ENCODE results near the gene STEEP1. TPM values are rescaled to one million over a fixed set of nuclear protein-coding genes. Genes with fewer than 3 reads are reported as not detected.
A peak's percentile ranks its signal among the peaks of the same experiment; 100 is the strongest.

Gene STEEP1
- polyA plus RNA-seq, 1 donor from 2014 or later: 63.0 TPM

DNA sequence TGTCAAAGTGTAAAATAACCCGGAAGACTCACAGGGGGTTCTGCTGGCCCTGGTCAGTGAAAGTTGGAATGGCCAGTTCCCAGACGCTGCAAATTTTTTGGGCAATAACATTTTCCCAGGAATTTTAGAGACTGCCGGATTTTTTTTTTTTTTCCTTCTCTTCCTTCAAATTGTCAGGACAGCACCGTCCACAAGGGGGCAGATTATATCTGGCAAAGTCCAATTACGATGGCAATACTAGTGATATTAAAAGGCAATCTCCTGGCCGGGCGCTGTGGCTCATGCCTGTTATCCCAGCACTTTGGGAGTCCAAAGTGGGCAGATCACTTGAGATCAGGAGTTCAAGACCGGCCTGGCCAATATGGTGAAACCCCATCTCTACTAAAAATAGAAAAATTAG is 76.5 kb downstream of the STEEP1 start:
- no peak for TF ChIP-seq EZH2 (IDR thresholded peaks at IDR 0.05; ENCODE audit: borderline replicate concordance, insufficient read depth, low read length, poor library complexity, severe bottlenecking)
- TF ChIP-seq TAF1 (IDR thresholded peaks at IDR 0.05; ENCODE audit: low read depth): no peak
- TF ChIP-seq, protein P1, sequence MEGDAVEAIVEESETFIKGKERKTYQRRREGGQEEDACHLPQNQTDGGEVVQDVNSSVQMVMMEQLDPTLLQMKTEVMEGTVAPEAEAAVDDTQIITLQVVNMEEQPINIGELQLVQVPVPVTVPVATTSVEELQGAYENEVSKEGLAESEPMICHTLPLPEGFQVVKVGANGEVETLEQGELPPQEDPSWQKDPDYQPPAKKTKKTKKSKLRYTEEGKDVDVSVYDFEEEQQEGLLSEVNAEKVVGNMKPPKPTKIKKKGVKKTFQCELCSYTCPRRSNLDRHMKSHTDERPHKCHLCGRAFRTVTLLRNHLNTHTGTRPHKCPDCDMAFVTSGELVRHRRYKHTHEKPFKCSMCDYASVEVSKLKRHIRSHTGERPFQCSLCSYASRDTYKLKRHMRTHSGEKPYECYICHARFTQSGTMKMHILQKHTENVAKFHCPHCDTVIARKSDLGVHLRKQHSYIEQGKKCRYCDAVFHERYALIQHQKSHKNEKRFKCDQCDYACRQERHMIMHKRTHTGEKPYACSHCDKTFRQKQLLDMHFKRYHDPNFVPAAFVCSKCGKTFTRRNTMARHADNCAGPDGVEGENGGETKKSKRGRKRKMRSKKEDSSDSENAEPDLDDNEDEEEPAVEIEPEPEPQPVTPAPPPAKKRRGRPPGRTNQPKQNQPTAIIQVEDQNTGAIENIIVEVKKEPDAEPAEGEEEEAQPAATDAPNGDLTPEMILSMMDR (IDR thresholded peaks at IDR 0.05; ENCODE audit: poor library complexity, severe bottlenecking): peak; percentile 55
- peak; percentile 48 for TF ChIP-seq SMC3 (conservative IDR thresholded peaks at IDR 0.05; ENCODE audit: poor library complexity)
- no peak for TF ChIP-seq POLR2AphosphoS5 (IDR thresholded peaks at IDR 0.05)
- no peak for TF ChIP-seq MXI1 (conservative IDR thresholded peaks at IDR 0.05; ENCODE audit: poor library complexity, severe bottlenecking)
- TF ChIP-seq, protein P2, sequence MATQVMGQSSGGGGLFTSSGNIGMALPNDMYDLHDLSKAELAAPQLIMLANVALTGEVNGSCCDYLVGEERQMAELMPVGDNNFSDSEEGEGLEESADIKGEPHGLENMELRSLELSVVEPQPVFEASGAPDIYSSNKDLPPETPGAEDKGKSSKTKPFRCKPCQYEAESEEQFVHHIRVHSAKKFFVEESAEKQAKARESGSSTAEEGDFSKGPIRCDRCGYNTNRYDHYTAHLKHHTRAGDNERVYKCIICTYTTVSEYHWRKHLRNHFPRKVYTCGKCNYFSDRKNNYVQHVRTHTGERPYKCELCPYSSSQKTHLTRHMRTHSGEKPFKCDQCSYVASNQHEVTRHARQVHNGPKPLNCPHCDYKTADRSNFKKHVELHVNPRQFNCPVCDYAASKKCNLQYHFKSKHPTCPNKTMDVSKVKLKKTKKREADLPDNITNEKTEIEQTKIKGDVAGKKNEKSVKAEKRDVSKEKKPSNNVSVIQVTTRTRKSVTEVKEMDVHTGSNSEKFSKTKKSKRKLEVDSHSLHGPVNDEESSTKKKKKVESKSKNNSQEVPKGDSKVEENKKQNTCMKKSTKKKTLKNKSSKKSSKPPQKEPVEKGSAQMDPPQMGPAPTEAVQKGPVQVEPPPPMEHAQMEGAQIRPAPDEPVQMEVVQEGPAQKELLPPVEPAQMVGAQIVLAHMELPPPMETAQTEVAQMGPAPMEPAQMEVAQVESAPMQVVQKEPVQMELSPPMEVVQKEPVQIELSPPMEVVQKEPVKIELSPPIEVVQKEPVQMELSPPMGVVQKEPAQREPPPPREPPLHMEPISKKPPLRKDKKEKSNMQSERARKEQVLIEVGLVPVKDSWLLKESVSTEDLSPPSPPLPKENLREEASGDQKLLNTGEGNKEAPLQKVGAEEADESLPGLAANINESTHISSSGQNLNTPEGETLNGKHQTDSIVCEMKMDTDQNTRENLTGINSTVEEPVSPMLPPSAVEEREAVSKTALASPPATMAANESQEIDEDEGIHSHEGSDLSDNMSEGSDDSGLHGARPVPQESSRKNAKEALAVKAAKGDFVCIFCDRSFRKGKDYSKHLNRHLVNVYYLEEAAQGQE (IDR thresholded peaks at IDR 0.05; ENCODE audit: borderline replicate concordance): no peak
- peak; percentile 35 for TF ChIP-seq RAD21 (conservative IDR thresholded peaks at IDR 0.05)
- TF ChIP-seq EP300 (conservative IDR thresholded peaks at IDR 0.05; ENCODE audit: poor library complexity, severe bottlenecking): no peak
- H4K20me1 ChIP-seq (ENCODE audit: insufficient read depth): no peaks in the 10 kb centered on the region

More for the DNA sequence above, 76.5 kb downstream of the STEEP1 start:
- Histone ChIP-seq H3K36me3 (ENCODE audit: insufficient read depth, low read length) (no peaks in the 10 kb centered on the region), H3K79me2 (replicated peaks; ENCODE audit: insufficient read depth, low read length) (no peaks in the 10 kb centered on the region), H3K27ac (ENCODE audit: low read length) (no peak overlapping the region), H3K9ac (ENCODE audit: low read length) (no peak overlapping the region), H3K4me2 (ENCODE audit: low read length) (no peak overlapping the region), H3K27me3 (ENCODE audit: insufficient read depth, low read depth, low read length) (no peaks in the 10 kb centered on the region), H2AFZ (ENCODE audit: low read depth, low read length) (no peak overlapping the region), H3K9me2 (ENCODE audit: insufficient read depth, low read length) (no peaks in the 10 kb centered on the region), H3K9me3 (ENCODE audit: low read length) (no peaks in the 10 kb centered on the region), H3F3A (ENCODE audit: insufficient read depth, low read length, poor library complexity, severe bottlenecking) (no peaks in the 10 kb centered on the region), H3K4me3 (ENCODE audit: low read length) (no peak overlapping the region)

Other genes starting within 250 kb of the STEEP1 start
- not detected in 2 replicates for gene SLC25A43, start 166.1 kb downstream of the STEEP1 start, polyA plus RNA-seq
- 158 and 163 TPM in 2 replicates for gene SLC25A5, start 97.0 kb downstream of the STEEP1 start, polyA plus RNA-seq
- gene UBE2A, start 9.2 kb upstream of the STEEP1 start, polyA plus RNA-seq: 116 and 129 TPM in 2 replicates
- gene NKRF, start 41.0 kb upstream of the STEEP1 start, polyA plus RNA-seq: 22.5 and 27.0 TPM in 2 replicates
- gene SEPTIN6, start 127.8 kb upstream of the STEEP1 start, polyA plus RNA-seq: 153 and 155 TPM in 2 replicates
- gene SOWAHD, start 193.2 kb upstream of the STEEP1 start, polyA plus RNA-seq: 1.0 TPM in 1 of 2 replicates, not detected in the other
- 2,693 and 3,126 TPM in 2 replicates for gene RPL39, start 226.2 kb upstream of the STEEP1 start, polyA plus RNA-seq